Liver (tissue), 9 donors: ENCODE results near the gene AEN. TPM values are rescaled to one million over a fixed set of nuclear protein-coding genes. Genes with fewer than 3 reads are reported as not detected.

Experiments
- DNase-seq: peaks from one replicate; pipeline ENCODE4 v3.0.0-alpha.2; 2017; ENCODE audit warnings: low spot score
- H3K27ac ChIP-seq, 2 donors: one replicate each; pipeline ENCODE4 v1.7.0; 2013; ENCODE audit warnings: inconsistent platforms in 2 of 2, low read length in 2 of 2, control low read depth in 1 of 2, low read depth in 1 of 2, mild to moderate bottlenecking in 1 of 2
- H3K27me3 ChIP-seq, 4 donors: one replicate each; pipeline versions ENCODE4 v1.6.1 to v1.7.0; 2013; ENCODE audit warnings: low read length in 3 of 4, inconsistent platforms in 1 of 4, mild to moderate bottlenecking in 1 of 4, moderate library complexity in 1 of 4; ENCODE audit not compliant: control insufficient read depth in 4 of 4, insufficient read depth in 4 of 4
- H3K36me3 ChIP-seq, 4 donors: one replicate each; pipeline versions ENCODE4 v1.6.1 to v1.7.0; 2013; ENCODE audit warnings: low read length in 3 of 4, mild to moderate bottlenecking in 3 of 4, low read depth in 1 of 4, moderate library complexity in 1 of 4; ENCODE audit not compliant: control insufficient read depth in 4 of 4, insufficient read depth in 3 of 4
- H3K4me1 ChIP-seq, 4 donors: one replicate each; pipeline versions ENCODE4 v1.6.1 to v1.7.0; 2013; ENCODE audit warnings: low read length in 3 of 4, mild to moderate bottlenecking in 3 of 4, moderate library complexity in 1 of 4; ENCODE audit not compliant: control insufficient read depth in 4 of 4, insufficient read depth in 4 of 4
- H3K4me3 ChIP-seq, 3 donors: one replicate each; pipeline versions ENCODE4 v1.6.1 to v1.7.0; 2013; ENCODE audit warnings: low read length in 3 of 3, control low read depth in 1 of 3, low read depth in 1 of 3, mild to moderate bottlenecking in 1 of 3
- H3K9ac ChIP-seq, 2 donors: one replicate each; pipeline ENCODE4 v1.7.0; 2013; ENCODE audit warnings: low read length in 2 of 2, mild to moderate bottlenecking in 2 of 2, moderate library complexity in 2 of 2, control low read depth in 1 of 2, low read depth in 1 of 2
- H3K9me3 ChIP-seq, 4 donors: one replicate each; pipeline versions ENCODE4 v1.6.1 to v1.7.0; 2013; ENCODE audit warnings: low read length in 3 of 4; ENCODE audit not compliant: control insufficient read depth in 4 of 4
- EGR1 ChIP-seq, 2 donors: IDR thresholded peaks; 2 replicates each; pipeline ENCODE4 v1.6.1; 2016 to 2018; ENCODE audit warnings: antibody characterized with exemption in 2 of 2, low read depth in 2 of 2
- FOXA1 ChIP-seq: IDR thresholded peaks from 2 replicates; pipeline ENCODE4 v1.6.1; 2016; ENCODE audit warnings: antibody characterized with exemption
- FOXA2 ChIP-seq: IDR thresholded peaks from 2 replicates; pipeline ENCODE4 v1.6.1; 2016; ENCODE audit warnings: antibody characterized with exemption
- GABPA ChIP-seq, 2 donors: IDR thresholded peaks in 1 of 2; conservative IDR thresholded peaks in 1 of 2; 2 replicates each; pipeline ENCODE4 v1.6.1; 2016; ENCODE audit warnings: antibody characterized with exemption in 2 of 2, mild to moderate bottlenecking in 1 of 2, moderate library complexity in 1 of 2
- HNF4A ChIP-seq, 2 donors: conservative IDR thresholded peaks; 2 replicates each; pipeline ENCODE4 v1.6.1; 2016; ENCODE audit warnings: antibody characterized with exemption in 2 of 2, mild to moderate bottlenecking in 2 of 2
- HNF4G ChIP-seq: IDR thresholded peaks from 2 replicates; pipeline ENCODE4 v1.6.1; 2016; ENCODE audit warnings: antibody characterized with exemption
- JUND ChIP-seq, 2 donors: IDR thresholded peaks; 2 replicates each; pipeline ENCODE4 v1.6.1; 2016; ENCODE audit warnings: antibody characterized with exemption in 2 of 2
- MAX ChIP-seq: IDR thresholded peaks from 2 replicates; pipeline ENCODE4 v1.6.1; 2016; ENCODE audit warnings: antibody characterized with exemption
- NR2F2 ChIP-seq: IDR thresholded peaks from 2 replicates; pipeline ENCODE4 v1.6.1; 2016; ENCODE audit warnings: antibody characterized with exemption
- RAD21 ChIP-seq, 2 donors: IDR thresholded peaks; 2 replicates each; pipeline ENCODE4 v1.6.1; 2016; ENCODE audit warnings: antibody characterized with exemption in 2 of 2, mild to moderate bottlenecking in 2 of 2
- REST ChIP-seq: IDR thresholded peaks from 2 replicates; pipeline ENCODE4 v1.6.1; 2016; ENCODE audit warnings: antibody characterized with exemption, mild to moderate bottlenecking
- RXRA ChIP-seq, 2 donors: IDR thresholded peaks; 2 replicates each; pipeline ENCODE4 v1.6.1; 2017 to 2018; ENCODE audit warnings: antibody characterized with exemption in 2 of 2, mild to moderate bottlenecking in 1 of 2
- SP1 ChIP-seq: IDR thresholded peaks from 2 replicates; pipeline ENCODE4 v1.6.1; 2018; ENCODE audit warnings: antibody characterized with exemption, mild to moderate bottlenecking
- TAF1 ChIP-seq: conservative IDR thresholded peaks from 2 replicates; pipeline ENCODE4 v1.6.1; 2016; ENCODE audit warnings: antibody characterized with exemption, mild to moderate bottlenecking
- YY1 ChIP-seq: IDR thresholded peaks from 2 replicates; pipeline ENCODE4 v1.6.1; 2016; ENCODE audit warnings: antibody characterized with exemption, mild to moderate bottlenecking
- ZBTB33 ChIP-seq: IDR thresholded peaks from 2 replicates; pipeline ENCODE4 v1.6.1; 2016; ENCODE audit warnings: antibody characterized with exemption
- WGBS: extraction: QIAGEN DNeasy Blood & Tissue Kit; methylation state at CpG from one replicate; pipeline ENCODE4 v1.1.7; 2013; 5-methylcytosine and 5-hydroxymethylcytosine counted together
- polyA plus RNA-seq, 2 donors: library from polyadenylated mRNA; stranded (reverse) in 1 of 2; unstranded in 1 of 2; fragments of 200-250 nt in 1 of 2; fragments of >200 nt in 1 of 2; fragmentation: Nextera tagmentation in 1 of 2; extraction: Ambion mirVana in 1 of 2; gene quantifications; one replicate each; pipeline versions ENCODE4 v1.2.1 to v1.2.3, GENCODE V29; 2013 to 2015
- total RNA-seq, 2 donors: library from RNA; depleted of rRNA; stranded (reverse); fragments of >200 nt; gene quantifications; one replicate each; pipeline ENCODE4 v1.2.3, GENCODE V29; 2014
- TF ChIP-seq, protein P1 (sequence below): fragments of 150-350 bp; IDR thresholded peaks from 2 replicates; pipeline ENCODE4 v1.5.1; 2017; ENCODE audit warnings: improper control_type of control experiment, low read depth, low read length; ENCODE audit not compliant: missing input control
- donor health status: healthy.
- donor health status: healthy.
- donor health status: healthy.
- donor health status: healthy.
- donor health status: healthy.

The AEN gene
- total and polyA plus RNA-seq, 4 donors, result 2.8 to 19.2 (median 10.5) TPM

DNA sequence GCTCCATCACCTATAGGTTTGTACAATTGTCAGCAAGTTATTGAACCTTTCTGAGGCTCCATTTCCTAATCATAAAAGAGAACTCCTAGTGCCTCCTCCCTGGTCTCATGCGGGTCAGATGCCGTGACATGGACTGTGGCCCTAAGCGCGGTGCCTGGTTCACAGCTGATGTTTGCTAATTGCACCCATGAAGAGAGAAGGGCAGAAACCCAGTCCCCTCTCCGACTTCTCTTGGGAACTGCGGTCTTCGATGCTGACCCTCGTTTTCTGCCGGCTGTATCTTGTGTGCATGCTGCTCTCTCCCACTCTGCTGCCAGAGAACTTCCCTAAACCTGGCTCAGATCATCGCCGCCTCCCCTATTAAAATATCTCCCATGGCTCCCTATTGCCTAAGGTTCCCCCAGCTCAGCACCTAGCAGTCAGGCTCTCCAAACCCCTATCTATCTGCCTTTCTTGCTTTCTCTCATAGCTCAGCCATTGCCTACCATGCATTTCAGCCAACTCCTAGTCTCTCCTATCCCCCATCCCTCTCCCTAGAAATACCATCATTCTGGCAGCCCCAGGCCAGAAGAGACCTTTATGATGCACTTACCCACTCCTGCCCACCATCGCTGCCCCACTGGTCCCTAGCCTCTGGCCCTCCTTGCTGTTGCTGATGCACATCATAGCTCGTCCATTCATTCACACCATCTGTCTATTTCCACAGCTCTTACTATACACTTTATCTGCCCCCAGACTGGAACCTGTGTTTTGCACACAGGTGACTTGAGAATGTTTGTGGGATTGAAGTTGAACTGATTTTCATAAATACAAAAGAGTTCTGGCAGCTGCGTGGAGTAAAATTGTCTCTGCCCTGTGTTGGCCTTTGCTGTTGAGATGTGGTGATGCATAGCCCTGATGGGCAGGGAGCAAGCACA is 24.3 kb downstream of the AEN start:
- no peak for DNase-seq
- no peak overlapping the region for H3K9ac ChIP-seq

More for the DNA sequence above, 24.3 kb downstream of the AEN start:
- no peak overlapping the region for H3K4me3 ChIP-seq
- H3K4me1 ChIP-seq, result peaks cover 9 to 24% (median 20%) of the 10 kb centered on the region in 4 donors
- TF ChIP-seq SP1 (no peak), HNF4A (conservative IDR thresholded peaks at IDR 0.05) (no peak), HNF4G (no peak), FOXA1 (no peak), RAD21 (IDR thresholded peaks at IDR 0.05) (no peak), NR2F2 (no peak), FOXA2 (no peak), JUND (IDR thresholded peaks at IDR 0.05) (no peak), TAF1 (no peak), EGR1 (IDR thresholded peaks at IDR 0.05; ENCODE audit: low read depth in 2 of 2) (no peak), ZBTB33 (no peak), MAX (no peak), RXRA (IDR thresholded peaks at IDR 0.05) (no peak), REST (no peak), YY1 (no peak), GABPA (IDR thresholded peaks at IDR 0.05 in 1 of 2, conservative IDR thresholded peaks at IDR 0.05 in 1 of 2) (no peak)
- TF ChIP-seq, protein P1, sequence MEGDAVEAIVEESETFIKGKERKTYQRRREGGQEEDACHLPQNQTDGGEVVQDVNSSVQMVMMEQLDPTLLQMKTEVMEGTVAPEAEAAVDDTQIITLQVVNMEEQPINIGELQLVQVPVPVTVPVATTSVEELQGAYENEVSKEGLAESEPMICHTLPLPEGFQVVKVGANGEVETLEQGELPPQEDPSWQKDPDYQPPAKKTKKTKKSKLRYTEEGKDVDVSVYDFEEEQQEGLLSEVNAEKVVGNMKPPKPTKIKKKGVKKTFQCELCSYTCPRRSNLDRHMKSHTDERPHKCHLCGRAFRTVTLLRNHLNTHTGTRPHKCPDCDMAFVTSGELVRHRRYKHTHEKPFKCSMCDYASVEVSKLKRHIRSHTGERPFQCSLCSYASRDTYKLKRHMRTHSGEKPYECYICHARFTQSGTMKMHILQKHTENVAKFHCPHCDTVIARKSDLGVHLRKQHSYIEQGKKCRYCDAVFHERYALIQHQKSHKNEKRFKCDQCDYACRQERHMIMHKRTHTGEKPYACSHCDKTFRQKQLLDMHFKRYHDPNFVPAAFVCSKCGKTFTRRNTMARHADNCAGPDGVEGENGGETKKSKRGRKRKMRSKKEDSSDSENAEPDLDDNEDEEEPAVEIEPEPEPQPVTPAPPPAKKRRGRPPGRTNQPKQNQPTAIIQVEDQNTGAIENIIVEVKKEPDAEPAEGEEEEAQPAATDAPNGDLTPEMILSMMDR, result no peak
- no peak overlapping the region for H3K27ac ChIP-seq
- no peaks in the 10 kb centered on the region for H3K36me3 ChIP-seq
- H3K9me3 ChIP-seq, result no peaks in the 10 kb centered on the region
- 97% methylated on average over 14 of the region's 14 CpGs for WGBS
- H3K27me3 ChIP-seq, result no peaks in the 10 kb centered on the region
